Adrenal gland (tissue), 12 donors: Measurements from ENCODE around the gene MBLAC1. TPM values are rescaled to one million over a fixed set of nuclear protein-coding genes. Genes with fewer than 3 reads are reported as not detected.
A peak's percentile ranks its signal among the peaks of the same experiment; 100 is the strongest.

Source experiments
- DNase-seq, 7 donors: peaks; one replicate each; pipeline ENCODE4 v3.0.0-alpha.2; 2019 to 2020
- H3K27ac ChIP-seq, 5 donors: fragments of 200-600 bp; sonication (generic) in 4 of 5; 1 replicate in 3 of 5; 2 replicates in 2 of 5; pipeline versions ENCODE4 v1.5.1 to v1.8.0; 2016 to 2020; ENCODE audit warnings: mild to moderate bottlenecking in 1 of 5
- H3K27me3 ChIP-seq: fragments of 200-600 bp; 2 replicates; pipeline ENCODE4 v1.8.0; 2021
- H3K36me3 ChIP-seq, 2 donors: fragments of 200-600 bp; replicated peaks in 1 of 2; 1 replicate in 1 of 2; 2 replicates in 1 of 2; pipeline versions ENCODE4 v1.5.1 to v1.8.0; 2018 to 2022
- H3K4me1 ChIP-seq, 2 donors: fragments of 200-600 bp; replicated peaks in 1 of 2; 1 replicate in 1 of 2; 2 replicates in 1 of 2; pipeline versions ENCODE4 v1.5.1 to v1.8.0; 2018 to 2021
- H3K4me3 ChIP-seq, 4 donors: fragments of 200-600 bp; sonication (generic) in 3 of 4; one replicate each; pipeline ENCODE4 v1.5.1; 2016 to 2018
- H3K9me3 ChIP-seq, 3 donors: fragments of 200-600 bp; sonication (generic) in 1 of 3; replicated peaks in 1 of 3; 1 replicate in 2 of 3; 2 replicates in 1 of 3; pipeline versions ENCODE4 v1.5.1 to v1.8.0; 2016 to 2021
- CTCF ChIP-seq, 6 experiments: fragments of 450-650 bp in 4 of 6; fragments of 200-600 bp in 2 of 6; sonication (generic) in 1 of 6; IDR thresholded peaks; 1 replicate in 5 of 6; 2 replicates in 1 of 6; pipeline versions ENCODE4 v1.5.1 to v1.8.0; 2016 to 2021; ENCODE audit warnings: antibody characterized with exemption in 6 of 6, mild to moderate bottlenecking in 2 of 6, moderate library complexity in 1 of 6
- POLR2A ChIP-seq, 2 donors: fragments of 450-650 bp; IDR thresholded peaks; one replicate each; pipeline ENCODE4 v1.6.1; 2017; ENCODE audit warnings: antibody characterized with exemption in 2 of 2, mild to moderate bottlenecking in 2 of 2, moderate library complexity in 1 of 2
- WGBS, 4 donors: extraction: QIAGEN DNeasy Blood & Tissue Kit in 2 of 4; methylation state at CpG; one replicate each; pipeline versions ENCODE4 v1.1.5 to v1.1.7; 2013 to 2017; 5-methylcytosine and 5-hydroxymethylcytosine counted together
- intact Hi-C, 2 donors: fragments of 100-400 bp; cut with DNase I; formaldehyde crosslinking; loops; one replicate each; pipeline versions ENCODE4 v1.14.1 to v1.15.0; 2022 to 2023
- polyA plus RNA-seq, 3 donors: library from polyadenylated mRNA; stranded (reverse); fragments of 200-250 nt in 2 of 3; fragments of 350-450 nt in 1 of 3; fragmentation: Illumina TruSeq in 1 of 3; extraction: RNeasy Lipid Tissue Mini Kit (QIAGEN cat#74804) in 1 of 3; gene quantifications; one replicate each; pipeline ENCODE4 v1.2.3, GENCODE V29; 2013 to 2014
- total RNA-seq, 9 donors: library from RNA; depleted of rRNA in 4 of 9; stranded (reverse); fragments of >200 nt in 4 of 9; fragments of 120-200 nt in 1 of 9; fragmentation: NEBNext Ultra II Directional in 1 of 9; extraction: Animal tissue kit (Norgen Biotek cat#: 25700) in 1 of 9; gene quantifications; one replicate each; pipeline versions ENCODE4 v1.1.0 to v1.2.4, GENCODE V29; 2013 to 2023
- donor health status: healthy with polysubstance abuse.
- donor health status: Bipolar disorder and iron deficiency.
- donor health status: DM: yes; HTN: yes; CAD: no.
- donor health status: DM: no; HTN: no; CAD: no.
- donor health status: DM: no; HTN: no; CAD: no.
- donor health status: DM: yes; HTN: yes; CAD: no.

MBLAC1 gene
- total and polyA plus RNA-seq, 12 donors = 0.38 to 7.0 (median 3.4) TPM

- TF ChIP-seq POLR2A (IDR thresholded peaks at IDR 0.05) (no peak), CTCF (IDR thresholded peaks at IDR 0.05) (no peak)
- no peak for DNase-seq
- H3K9me3 ChIP-seq = no peaks in the 10 kb centered on the region
- no peak overlapping the region for H3K4me3 ChIP-seq
- peaks cover 4 to 18% of the 10 kb centered on the region in 2 donors for H3K4me1 ChIP-seq
- WGBS, 4 donors = 78 to 88% (median 82%) methylated on average over 4 to 5 of the region's 5 CpGs
- intact Hi-C loops = no loop called here
- no peaks in the 10 kb centered on the region for H3K36me3 ChIP-seq
- no peaks in the 10 kb centered on the region for H3K27me3 ChIP-seq
- no peak overlapping the region for H3K27ac ChIP-seq
These were observed 37.1 kb downstream of the MBLAC1 start for GRCh38 chr7:100163871-100164270.

GRCh38 chr7:100166317-100166940 lies 39.7 kb downstream of the MBLAC1 start:
- no peak for TF ChIP-seq CTCF (IDR thresholded peaks at IDR 0.05)
- Histone ChIP-seq H3K27me3 (peaks cover 7% of the 10 kb centered on the region), H3K4me1 (peaks cover 4 to 22% of the 10 kb centered on the region in 2 donors), H3K27ac (no peak overlapping the region), H3K36me3 (no peaks in the 10 kb centered on the region), H3K9me3 (no peaks in the 10 kb centered on the region), H3K4me3 (no peak overlapping the region)
- DNase-seq = no peak
- intact Hi-C loops = no loop called here
- WGBS, 4 donors = 77 to 84% (median 80%) methylated on average over 11 to 16 of the region's 16 CpGs

GRCh38 chr7:100166970-100167911 lies 40.5 kb downstream of the MBLAC1 start:
- Histone ChIP-seq H3K27me3 (peaks cover 10% of the 10 kb centered on the region), H3K9me3 (no peaks in the 10 kb centered on the region), H3K4me1 (peaks cover 4 to 25% of the 10 kb centered on the region in 2 donors), H3K4me3 (peak overlapping the region in 1 of 4 donors; percentile 55), H3K27ac (no peak overlapping the region), H3K36me3 (no peaks in the 10 kb centered on the region)
- no peak for DNase-seq
- intact Hi-C loops = no loop called here
- TF ChIP-seq POLR2A (IDR thresholded peaks at IDR 0.05) = no peak
- 53 to 61% (median 57%) methylated on average over 14 of the region's 14 CpGs for WGBS, 4 donors

- peaks cover 4 to 25% of the 10 kb centered on the region in 2 donors for H3K4me1 ChIP-seq
- intact Hi-C loops = no loop called here
- H3K36me3 ChIP-seq = no peaks in the 10 kb centered on the region
- TF ChIP-seq POLR2A (IDR thresholded peaks at IDR 0.05) (no peak), CTCF (IDR thresholded peaks at IDR 0.05) (no peak)
- no peaks in the 10 kb centered on the region for H3K9me3 ChIP-seq
- DNase-seq = no peak
- peak overlapping the region in 2 of 5 donors; percentile 23 to 44 for H3K27ac ChIP-seq
- 4 to 9% (median 6%) methylated on average over 9 to 11 of the region's 11 CpGs for WGBS, 4 donors
- peaks cover 10% of the 10 kb centered on the region for H3K27me3 ChIP-seq
- H3K4me3 ChIP-seq = peak overlapping the region in 1 of 4 donors; percentile 55
These were observed 41.2 kb downstream of the MBLAC1 start for GRCh38 chr7:100167912-100168323.
